IMR-90 (cell line): ENCODE data around the gene LIN7C. TPM values are rescaled to one million over a fixed set of nuclear protein-coding genes. Genes with fewer than 3 reads are reported as not detected.

Source experiments
- ATAC-seq: fragments of 200-7000 bp; cut with Tn5 transposase; 2 replicates; pipeline ENCODE4 v1.9.1; 2020; ENCODE audit warnings: low read depth, mild to moderate bottlenecking, moderate library complexity
- BruUV-seq: library from RNA; stranded (reverse); fragments of 400-500 nt; replicated peaks from 2 replicates; lab custom pipeline; 2021; lab: Mats Ljungman, UMichigan
- CTCF ChIA-PET: fragments of 300-600 bp; formaldehyde crosslinking; extraction: SDS; loops from one replicate; lab custom pipeline; 2021; ENCODE audit warnings: antibody characterized with exemption; lab: Yijun Ruan, JAX
- POLR2A ChIA-PET: fragments of 300-600 bp; sonication (Branson Sonifier 250); formaldehyde crosslinking; loops from one replicate; lab custom pipeline; 2022; ENCODE audit warnings: antibody characterized with exemption; ENCODE audit not compliant: unreplicated experiment; lab: Charles Lee
- DNase-seq: peaks from one replicate; pipeline ENCODE4 v3.0.0; 2013
- H2AFZ ChIP-seq: replicated peaks from 2 replicates; pipeline ENCODE3; 2013; ENCODE audit warnings: low read length, mild to moderate bottlenecking; ENCODE audit not compliant: poor library complexity
- H2AK5ac ChIP-seq: 2 replicates; pipeline ENCODE4 v1.6.1; 2013; ENCODE audit warnings: low read depth, low read length, inconsistent platforms
- H2AK9ac ChIP-seq: replicated peaks from 2 replicates; pipeline ENCODE3; 2013; ENCODE audit warnings: mild to moderate bottlenecking, low read depth, low read length, moderate library complexity; ENCODE audit not compliant: poor library complexity
- H2BK120ac ChIP-seq: 2 replicates; pipeline ENCODE4 v1.6.1; 2013; ENCODE audit warnings: low read depth, low read length, inconsistent platforms
- H2BK15ac ChIP-seq: 3 replicates; pipeline ENCODE4 v1.6.1; 2013; ENCODE audit warnings: low read depth, low read length, inconsistent platforms
- H2BK20ac ChIP-seq: 2 replicates; pipeline ENCODE4 v1.6.1; 2013; ENCODE audit warnings: low read depth, mild to moderate bottlenecking, inconsistent platforms, low read length, moderate library complexity
- H2BK5ac ChIP-seq: 2 replicates; pipeline ENCODE4 v1.6.1; 2013; ENCODE audit warnings: mild to moderate bottlenecking, low read depth, low read length, inconsistent platforms; ENCODE audit not compliant: poor library complexity, severe bottlenecking
- H3K14ac ChIP-seq: replicated peaks from 2 replicates; pipeline ENCODE4 v1.6.1; 2013; ENCODE audit warnings: low read depth, low read length, inconsistent platforms
- H3K18ac ChIP-seq: 2 replicates; pipeline ENCODE4 v1.6.1; 2013; ENCODE audit warnings: low read depth, low read length, control low read depth
- H3K23ac ChIP-seq: 2 replicates; pipeline ENCODE4 v1.6.1; 2013; ENCODE audit warnings: low read depth, low read length, inconsistent platforms
- H3K27ac ChIP-seq: 2 replicates; pipeline ENCODE4 v1.5.1; 2013; ENCODE audit warnings: mild to moderate bottlenecking, control low read depth, low read length; ENCODE audit not compliant: insufficient read depth
- H3K27me3 ChIP-seq: 2 replicates; pipeline ENCODE4 v1.6.1; 2013; ENCODE audit warnings: low read length; ENCODE audit not compliant: control insufficient read depth, insufficient read depth
- H3K36me3 ChIP-seq: 2 replicates; pipeline ENCODE4 v1.6.1; 2013; ENCODE audit warnings: low read length, mixed read lengths; ENCODE audit not compliant: control insufficient read depth, insufficient read depth
- H3K4ac ChIP-seq: 2 replicates; pipeline ENCODE4 v1.6.1; 2013; ENCODE audit warnings: low read depth, low read length, inconsistent platforms
- H3K4me1 ChIP-seq: 2 replicates; pipeline ENCODE4 v1.6.1; 2013; ENCODE audit warnings: low read length, mixed read lengths; ENCODE audit not compliant: control insufficient read depth, insufficient read depth
- H3K4me2 ChIP-seq: 2 replicates; pipeline ENCODE4 v1.6.1; 2013; ENCODE audit warnings: low read depth, mild to moderate bottlenecking, control low read depth, low read length, moderate library complexity
- H3K4me3 ChIP-seq: 2 replicates; pipeline ENCODE4 v1.5.1; 2013; ENCODE audit warnings: low read depth, mild to moderate bottlenecking, control low read depth, low read length, moderate library complexity; ENCODE audit not compliant: insufficient read depth
- H3K56ac ChIP-seq: 2 replicates; pipeline ENCODE4 v1.6.1; 2013; ENCODE audit warnings: low read length, inconsistent platforms; ENCODE audit not compliant: insufficient read depth; ENCODE audit errors: extremely low read depth
- H3K79me1 ChIP-seq, 2 experiments: 2 replicates each; pipeline ENCODE4 v1.6.1; 2013; ENCODE audit warnings: low read length in 2 of 2, inconsistent platforms in 1 of 2, low read depth in 1 of 2
- H3K9ac ChIP-seq: 2 replicates; pipeline ENCODE4 v1.6.1; 2013; ENCODE audit warnings: low read depth, low read length, control low read depth
- H3K9me1 ChIP-seq: 2 replicates; pipeline ENCODE4 v1.6.1; 2013; ENCODE audit warnings: low read length, inconsistent platforms; ENCODE audit not compliant: insufficient read depth
- H3K9me3 ChIP-seq: 2 replicates; pipeline ENCODE4 v1.6.1; 2013; ENCODE audit warnings: low read length; ENCODE audit not compliant: control insufficient read depth, insufficient read depth
- H4K20me1 ChIP-seq: 2 replicates; pipeline ENCODE4 v1.6.1; 2013; ENCODE audit warnings: low read length, inconsistent platforms; ENCODE audit not compliant: insufficient read depth
- H4K5ac ChIP-seq: 2 replicates; pipeline ENCODE4 v1.6.1; 2013; ENCODE audit warnings: mild to moderate bottlenecking, low read depth, low read length, control low read depth
- H4K8ac ChIP-seq, 2 experiments: 2 replicates each; pipeline ENCODE4 v1.6.1; 2013; ENCODE audit warnings: low read depth in 2 of 2, low read length in 2 of 2, control low read depth in 1 of 2, inconsistent platforms in 1 of 2
- H4K91ac ChIP-seq: 2 replicates; pipeline ENCODE4 v1.6.1; 2013; ENCODE audit warnings: low read depth, low read length, inconsistent platforms; ENCODE audit not compliant: insufficient read depth
- BHLHE40 ChIP-seq: fragments of 150-350 bp; IDR thresholded peaks from 2 replicates; pipeline ENCODE4 v1.6.1; 2016; ENCODE audit warnings: mild to moderate bottlenecking, low read depth, low read length
- CEBPB ChIP-seq: IDR thresholded peaks from 2 replicates; pipeline ENCODE4 v1.6.1; 2012; ENCODE audit warnings: low read depth, low read length, improper control_type of control experiment
- FOS ChIP-seq: fragments of 150-350 bp; IDR thresholded peaks from 2 replicates; pipeline ENCODE4 v1.6.1; 2016; ENCODE audit warnings: low read depth, low read length
- MAFK ChIP-seq: IDR thresholded peaks from 2 replicates; pipeline ENCODE4 v1.6.1; 2012; ENCODE audit warnings: low read depth, low read length, improper control_type of control experiment
- MAZ ChIP-seq: IDR thresholded peaks from 2 replicates; pipeline ENCODE4 v1.6.1; 2012; ENCODE audit warnings: low read depth, mild to moderate bottlenecking, low read length, improper control_type of control experiment, moderate library complexity, borderline replicate concordance
- MXI1 ChIP-seq: IDR thresholded peaks from 2 replicates; pipeline ENCODE4 v1.6.1; 2012; ENCODE audit warnings: low read depth, mild to moderate bottlenecking, low read length, moderate library complexity, borderline replicate concordance
- NFE2L2 ChIP-seq: fragments of 150-350 bp; IDR thresholded peaks from 2 replicates; pipeline ENCODE4 v1.6.1; 2016; ENCODE audit warnings: low read depth, mild to moderate bottlenecking, low read length
- POLR2A ChIP-seq: IDR thresholded peaks from 2 replicates; pipeline ENCODE4 v1.6.1; 2012; ENCODE audit warnings: mild to moderate bottlenecking, low read depth, low read length
- RAD21 ChIP-seq: IDR thresholded peaks from 2 replicates; pipeline ENCODE4 v1.6.1; 2012; ENCODE audit warnings: low read length, improper control_type of control experiment
- RCOR1 ChIP-seq: IDR thresholded peaks from 2 replicates; pipeline ENCODE4 v1.6.1; 2012; ENCODE audit warnings: mild to moderate bottlenecking, low read length, improper control_type of control experiment; ENCODE audit not compliant: insufficient replicate concordance
- RFX5 ChIP-seq: IDR thresholded peaks from 2 replicates; pipeline ENCODE4 v1.8.0; 2012; ENCODE audit warnings: low read depth, mild to moderate bottlenecking, low read length, moderate library complexity
- SMC3 ChIP-seq: fragments of 150-350 bp; IDR thresholded peaks from 2 replicates; pipeline ENCODE4 v1.6.1; 2016; ENCODE audit warnings: low read depth, mild to moderate bottlenecking, antibody characterized with exemption, low read length, moderate library complexity
- WGBS, 2 experiments: methylation state at CpG; one replicate each; pipeline versions ENCODE4 v1.1.5 to v1.1.7; 2013; ENCODE audit warnings: missing lambda C conversion rate in 2 of 2; ENCODE audit not compliant: insufficient read length in 1 of 2; ENCODE audit errors: extremely low coverage in 2 of 2; 5-methylcytosine and 5-hydroxymethylcytosine counted together
- dilution Hi-C: fragments of 300-500 bp; cut with HindIII; formaldehyde crosslinking; loops from one replicate; pipeline ENCODE4 v1.14.3; 2018; ENCODE audit warnings: low sequenced_read_pairs; ENCODE audit not compliant: unreplicated experiment
- in situ Hi-C: fragments of 300-500 bp; cut with MboI; formaldehyde crosslinking; loops from 3 replicates; pipeline ENCODE4 v1.14.3; 2019; ENCODE audit warnings: low sequenced_read_pairs, inconsistent platforms, mixed read lengths
- intact Hi-C: fragments of 100-400 bp; cut with micrococcal nuclease; formaldehyde crosslinking; loops from 2 replicates; pipeline ENCODE4 v1.10.0; 2022
- polyA plus RNA-seq, 3 experiments: library from polyadenylated mRNA; depleted of rRNA; stranded (reverse); fragments of >200 nt; gene quantifications; 2 replicates each; pipeline ENCODE4 v1.2.3, GENCODE V29; 2012; ENCODE audit warnings: low replicate concordance in 1 of 3
- total RNA-seq: library from RNA; depleted of rRNA; stranded (reverse); fragments of >200 nt; gene quantifications from 2 replicates; pipeline ENCODE4 v1.2.3, GENCODE V29; 2012
- TF ChIP-seq, protein P1 (sequence below): fragments of 150-350 bp; IDR thresholded peaks from 2 replicates; pipeline ENCODE4 v1.6.1; 2017; ENCODE audit warnings: mild to moderate bottlenecking, antibody characterized with exemption, low read length, low read depth
- TF ChIP-seq, protein P2 (sequence below): conservative IDR thresholded peaks from 2 replicates; pipeline ENCODE4 v1.5.1; 2012; ENCODE audit warnings: mild to moderate bottlenecking, low read depth, low read length, improper control_type of control experiment

The LIN7C gene
- total and polyA plus RNA-seq, 2 of the 4 experiments (the other 2 are of a cell fraction), result 12.2 to 25.5 TPM

DNA sequence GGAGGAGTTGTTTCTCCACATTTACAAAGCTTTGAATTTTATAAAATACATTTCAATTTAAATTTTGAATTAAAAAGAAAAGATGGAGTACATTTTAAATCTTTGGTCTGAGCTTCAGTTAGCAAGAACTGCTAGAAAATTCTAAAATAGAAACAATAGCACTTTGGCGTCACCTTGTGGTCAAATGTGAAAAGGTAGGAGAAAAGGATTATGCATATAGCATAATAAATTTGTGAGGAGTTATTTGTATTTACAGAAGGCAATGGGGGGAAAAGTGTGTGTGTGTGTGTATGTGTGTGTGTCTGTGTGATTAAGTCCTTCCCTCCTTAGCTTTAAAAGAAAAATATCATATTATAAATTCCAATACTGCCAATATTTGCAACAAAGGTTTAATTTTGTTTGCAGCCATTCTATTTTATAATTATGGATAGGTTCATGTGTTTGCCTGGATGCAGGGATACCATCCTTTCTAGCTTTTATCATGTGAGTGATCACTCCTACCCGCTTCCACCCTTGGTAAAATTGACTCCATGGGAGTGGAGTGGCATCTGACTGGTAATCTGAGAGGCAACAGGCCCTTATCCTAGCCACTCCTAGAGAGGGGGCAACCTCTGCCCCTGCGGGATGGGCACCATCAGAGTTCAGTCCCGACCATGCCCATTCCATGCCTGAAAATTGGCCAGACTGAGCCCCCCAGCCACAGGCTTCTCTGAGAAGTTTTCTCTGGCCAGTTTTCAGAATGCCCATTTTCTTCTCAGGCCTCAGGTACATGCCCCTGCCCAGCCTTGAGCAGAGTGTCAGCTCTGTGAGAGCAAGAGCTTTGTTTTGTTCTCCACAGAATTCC is 20.4 kb downstream of the LIN7C start:
- Histone ChIP-seq H2AFZ (no peak overlapping the region), H3K4me3 (no peak overlapping the region), H3K4me1 (no peaks in the 10 kb centered on the region), H2AK5ac (no peak overlapping the region), H3K4me2 (no peak overlapping the region), H2BK5ac (no peak overlapping the region), H3K4ac (no peak overlapping the region), H2BK20ac (no peak overlapping the region), H4K91ac (no peak overlapping the region), H3K9me3 (no peaks in the 10 kb centered on the region), H3K56ac (no peak overlapping the region), H3K27ac (no peak overlapping the region), H2AK9ac (no peak overlapping the region), H3K9ac (no peak overlapping the region), H4K20me1 (no peaks in the 10 kb centered on the region), H3K14ac (no peak overlapping the region), H3K9me1 (no peaks in the 10 kb centered on the region), H2BK120ac (no peak overlapping the region), H2BK15ac (no peak overlapping the region), H3K36me3 (peaks cover 2% of the 10 kb centered on the region), H3K23ac (no peak overlapping the region), H4K5ac (no peak overlapping the region), H3K27me3 (no peaks in the 10 kb centered on the region), H3K18ac (no peak overlapping the region), H4K8ac (no peak overlapping the region), H3K79me1 (no peaks in the 10 kb centered on the region)
- ATAC-seq, result peak; percentile 81; the same call in 1 of the 2 replicates
- intact Hi-C loops, result loop anchor here (1.0 to 10.0 kb wide), 4 partner anchors 189 to 1201 kb away; no protein-coding TSS in a partner anchor
- 20% methylated on average over 1 of the region's 4 CpGs; no CpG with 5 or more reads in 1 of the 2 experiments for WGBS, 2 experiments
- in situ Hi-C loops, result loop anchor here (25.0 kb wide), 1 partner anchor 724 kb away; no protein-coding TSS in a partner anchor
- peak; percentile 61 for DNase-seq
- BruUV-seq, result no TSS peak
- ChIA-PET CTCF (interaction anchor here (0.5 to 2.1 kb wide), 30 partner anchors 9 to 1649 kb away, joined by 3 to 24 read pairs (median 3); partner anchors contain the start of gene LGR4), POLR2A (interaction anchor here (0.6 to 1.3 kb wide), 3 partner anchors 190 to 302 kb away, joined by 3 to 5 read pairs (median 4); no protein-coding TSS in a partner anchor)
- dilution Hi-C loops, result loop anchor here (25.0 kb wide), 1 partner anchor 299 kb away; no protein-coding TSS in a partner anchor
- TF ChIP-seq SMC3 (peak; percentile 99), POLR2A (peak; percentile 36; the same call in 1 of the 2 replicates), RAD21 (peak; percentile 98), FOS (no peak), NFE2L2 (no peak), MAFK (no peak), CEBPB (no peak), MAZ (no peak), BHLHE40 (no peak), RFX5 (no peak), RCOR1 (no peak), MXI1 (no peak)
- TF ChIP-seq, protein P1, sequence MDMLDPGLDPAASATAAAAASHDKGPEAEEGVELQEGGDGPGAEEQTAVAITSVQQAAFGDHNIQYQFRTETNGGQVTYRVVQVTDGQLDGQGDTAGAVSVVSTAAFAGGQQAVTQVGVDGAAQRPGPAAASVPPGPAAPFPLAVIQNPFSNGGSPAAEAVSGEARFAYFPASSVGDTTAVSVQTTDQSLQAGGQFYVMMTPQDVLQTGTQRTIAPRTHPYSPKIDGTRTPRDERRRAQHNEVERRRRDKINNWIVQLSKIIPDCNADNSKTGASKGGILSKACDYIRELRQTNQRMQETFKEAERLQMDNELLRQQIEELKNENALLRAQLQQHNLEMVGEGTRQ, result no peak
- TF ChIP-seq, protein P2, sequence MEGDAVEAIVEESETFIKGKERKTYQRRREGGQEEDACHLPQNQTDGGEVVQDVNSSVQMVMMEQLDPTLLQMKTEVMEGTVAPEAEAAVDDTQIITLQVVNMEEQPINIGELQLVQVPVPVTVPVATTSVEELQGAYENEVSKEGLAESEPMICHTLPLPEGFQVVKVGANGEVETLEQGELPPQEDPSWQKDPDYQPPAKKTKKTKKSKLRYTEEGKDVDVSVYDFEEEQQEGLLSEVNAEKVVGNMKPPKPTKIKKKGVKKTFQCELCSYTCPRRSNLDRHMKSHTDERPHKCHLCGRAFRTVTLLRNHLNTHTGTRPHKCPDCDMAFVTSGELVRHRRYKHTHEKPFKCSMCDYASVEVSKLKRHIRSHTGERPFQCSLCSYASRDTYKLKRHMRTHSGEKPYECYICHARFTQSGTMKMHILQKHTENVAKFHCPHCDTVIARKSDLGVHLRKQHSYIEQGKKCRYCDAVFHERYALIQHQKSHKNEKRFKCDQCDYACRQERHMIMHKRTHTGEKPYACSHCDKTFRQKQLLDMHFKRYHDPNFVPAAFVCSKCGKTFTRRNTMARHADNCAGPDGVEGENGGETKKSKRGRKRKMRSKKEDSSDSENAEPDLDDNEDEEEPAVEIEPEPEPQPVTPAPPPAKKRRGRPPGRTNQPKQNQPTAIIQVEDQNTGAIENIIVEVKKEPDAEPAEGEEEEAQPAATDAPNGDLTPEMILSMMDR, result peak; percentile 99
